IMR-90 (cell line): Measurements from ENCODE around the gene NOL9. TPM values are rescaled to one million over a fixed set of nuclear protein-coding genes. Genes with fewer than 3 reads are reported as not detected.

Source experiments
- ATAC-seq: fragments of 200-7000 bp; cut with Tn5 transposase; 2 replicates; pipeline ENCODE4 v1.9.1; 2020; ENCODE audit warnings: low read depth, mild to moderate bottlenecking, moderate library complexity
- BruUV-seq: library from RNA; stranded (reverse); fragments of 400-500 nt; replicated peaks from 2 replicates; lab custom pipeline; 2021; lab: Mats Ljungman, UMichigan
- CTCF ChIA-PET: fragments of 300-600 bp; formaldehyde crosslinking; extraction: SDS; loops from one replicate; lab custom pipeline; 2021; ENCODE audit warnings: antibody characterized with exemption; lab: Yijun Ruan, JAX
- POLR2A ChIA-PET: fragments of 300-600 bp; sonication (Branson Sonifier 250); formaldehyde crosslinking; loops from one replicate; lab custom pipeline; 2022; ENCODE audit warnings: antibody characterized with exemption; ENCODE audit not compliant: unreplicated experiment; lab: Charles Lee
- DNase-seq: peaks from one replicate; pipeline ENCODE4 v3.0.0; 2013
- H2AFZ ChIP-seq: replicated peaks from 2 replicates; pipeline ENCODE3; 2013; ENCODE audit warnings: low read length, mild to moderate bottlenecking; ENCODE audit not compliant: poor library complexity
- H2AK5ac ChIP-seq: 2 replicates; pipeline ENCODE4 v1.6.1; 2013; ENCODE audit warnings: low read depth, low read length, inconsistent platforms
- H2AK9ac ChIP-seq: replicated peaks from 2 replicates; pipeline ENCODE3; 2013; ENCODE audit warnings: mild to moderate bottlenecking, low read depth, low read length, moderate library complexity; ENCODE audit not compliant: poor library complexity
- H2BK120ac ChIP-seq: 2 replicates; pipeline ENCODE4 v1.6.1; 2013; ENCODE audit warnings: low read depth, low read length, inconsistent platforms
- H2BK15ac ChIP-seq: 3 replicates; pipeline ENCODE4 v1.6.1; 2013; ENCODE audit warnings: low read depth, low read length, inconsistent platforms
- H2BK20ac ChIP-seq: 2 replicates; pipeline ENCODE4 v1.6.1; 2013; ENCODE audit warnings: low read depth, mild to moderate bottlenecking, inconsistent platforms, low read length, moderate library complexity
- H2BK5ac ChIP-seq: 2 replicates; pipeline ENCODE4 v1.6.1; 2013; ENCODE audit warnings: mild to moderate bottlenecking, low read depth, low read length, inconsistent platforms; ENCODE audit not compliant: poor library complexity, severe bottlenecking
- H3K14ac ChIP-seq: replicated peaks from 2 replicates; pipeline ENCODE4 v1.6.1; 2013; ENCODE audit warnings: low read depth, low read length, inconsistent platforms
- H3K18ac ChIP-seq: 2 replicates; pipeline ENCODE4 v1.6.1; 2013; ENCODE audit warnings: low read depth, low read length, control low read depth
- H3K23ac ChIP-seq: 2 replicates; pipeline ENCODE4 v1.6.1; 2013; ENCODE audit warnings: low read depth, low read length, inconsistent platforms
- H3K27ac ChIP-seq: 2 replicates; pipeline ENCODE4 v1.5.1; 2013; ENCODE audit warnings: mild to moderate bottlenecking, control low read depth, low read length; ENCODE audit not compliant: insufficient read depth
- H3K27me3 ChIP-seq: 2 replicates; pipeline ENCODE4 v1.6.1; 2013; ENCODE audit warnings: low read length; ENCODE audit not compliant: control insufficient read depth, insufficient read depth
- H3K36me3 ChIP-seq: 2 replicates; pipeline ENCODE4 v1.6.1; 2013; ENCODE audit warnings: low read length, mixed read lengths; ENCODE audit not compliant: control insufficient read depth, insufficient read depth
- H3K4ac ChIP-seq: 2 replicates; pipeline ENCODE4 v1.6.1; 2013; ENCODE audit warnings: low read depth, low read length, inconsistent platforms
- H3K4me1 ChIP-seq: 2 replicates; pipeline ENCODE4 v1.6.1; 2013; ENCODE audit warnings: low read length, mixed read lengths; ENCODE audit not compliant: control insufficient read depth, insufficient read depth
- H3K4me2 ChIP-seq: 2 replicates; pipeline ENCODE4 v1.6.1; 2013; ENCODE audit warnings: low read depth, mild to moderate bottlenecking, control low read depth, low read length, moderate library complexity
- H3K4me3 ChIP-seq: 2 replicates; pipeline ENCODE4 v1.5.1; 2013; ENCODE audit warnings: low read depth, mild to moderate bottlenecking, control low read depth, low read length, moderate library complexity; ENCODE audit not compliant: insufficient read depth
- H3K56ac ChIP-seq: 2 replicates; pipeline ENCODE4 v1.6.1; 2013; ENCODE audit warnings: low read length, inconsistent platforms; ENCODE audit not compliant: insufficient read depth; ENCODE audit errors: extremely low read depth
- H3K79me1 ChIP-seq, 2 experiments: 2 replicates each; pipeline ENCODE4 v1.6.1; 2013; ENCODE audit warnings: low read length in 2 of 2, inconsistent platforms in 1 of 2, low read depth in 1 of 2
- H3K9ac ChIP-seq: 2 replicates; pipeline ENCODE4 v1.6.1; 2013; ENCODE audit warnings: low read depth, low read length, control low read depth
- H3K9me1 ChIP-seq: 2 replicates; pipeline ENCODE4 v1.6.1; 2013; ENCODE audit warnings: low read length, inconsistent platforms; ENCODE audit not compliant: insufficient read depth
- H3K9me3 ChIP-seq: 2 replicates; pipeline ENCODE4 v1.6.1; 2013; ENCODE audit warnings: low read length; ENCODE audit not compliant: control insufficient read depth, insufficient read depth
- H4K20me1 ChIP-seq: 2 replicates; pipeline ENCODE4 v1.6.1; 2013; ENCODE audit warnings: low read length, inconsistent platforms; ENCODE audit not compliant: insufficient read depth
- H4K5ac ChIP-seq: 2 replicates; pipeline ENCODE4 v1.6.1; 2013; ENCODE audit warnings: mild to moderate bottlenecking, low read depth, low read length, control low read depth
- H4K8ac ChIP-seq, 2 experiments: 2 replicates each; pipeline ENCODE4 v1.6.1; 2013; ENCODE audit warnings: low read depth in 2 of 2, low read length in 2 of 2, control low read depth in 1 of 2, inconsistent platforms in 1 of 2
- H4K91ac ChIP-seq: 2 replicates; pipeline ENCODE4 v1.6.1; 2013; ENCODE audit warnings: low read depth, low read length, inconsistent platforms; ENCODE audit not compliant: insufficient read depth
- BHLHE40 ChIP-seq: fragments of 150-350 bp; IDR thresholded peaks from 2 replicates; pipeline ENCODE4 v1.6.1; 2016; ENCODE audit warnings: mild to moderate bottlenecking, low read depth, low read length
- CHD1 ChIP-seq: IDR thresholded peaks from 2 replicates; pipeline ENCODE4 v1.6.1; 2012; ENCODE audit warnings: low read depth, low read length, improper control_type of control experiment
- MAFK ChIP-seq: IDR thresholded peaks from 2 replicates; pipeline ENCODE4 v1.6.1; 2012; ENCODE audit warnings: low read depth, low read length, improper control_type of control experiment
- MAZ ChIP-seq: IDR thresholded peaks from 2 replicates; pipeline ENCODE4 v1.6.1; 2012; ENCODE audit warnings: low read depth, mild to moderate bottlenecking, low read length, improper control_type of control experiment, moderate library complexity, borderline replicate concordance
- MXI1 ChIP-seq: IDR thresholded peaks from 2 replicates; pipeline ENCODE4 v1.6.1; 2012; ENCODE audit warnings: low read depth, mild to moderate bottlenecking, low read length, moderate library complexity, borderline replicate concordance
- NFE2L2 ChIP-seq: fragments of 150-350 bp; IDR thresholded peaks from 2 replicates; pipeline ENCODE4 v1.6.1; 2016; ENCODE audit warnings: low read depth, mild to moderate bottlenecking, low read length
- POLR2A ChIP-seq: IDR thresholded peaks from 2 replicates; pipeline ENCODE4 v1.6.1; 2012; ENCODE audit warnings: mild to moderate bottlenecking, low read depth, low read length
- RCOR1 ChIP-seq: IDR thresholded peaks from 2 replicates; pipeline ENCODE4 v1.6.1; 2012; ENCODE audit warnings: mild to moderate bottlenecking, low read length, improper control_type of control experiment; ENCODE audit not compliant: insufficient replicate concordance
- SMC3 ChIP-seq: fragments of 150-350 bp; IDR thresholded peaks from 2 replicates; pipeline ENCODE4 v1.6.1; 2016; ENCODE audit warnings: low read depth, mild to moderate bottlenecking, antibody characterized with exemption, low read length, moderate library complexity
- WGBS, 2 experiments: methylation state at CpG; one replicate each; pipeline versions ENCODE4 v1.1.5 to v1.1.7; 2013; ENCODE audit warnings: missing lambda C conversion rate in 2 of 2; ENCODE audit not compliant: insufficient read length in 1 of 2; ENCODE audit errors: extremely low coverage in 2 of 2; 5-methylcytosine and 5-hydroxymethylcytosine counted together
- dilution Hi-C: fragments of 300-500 bp; cut with HindIII; formaldehyde crosslinking; loops from one replicate; pipeline ENCODE4 v1.14.3; 2018; ENCODE audit warnings: low sequenced_read_pairs; ENCODE audit not compliant: unreplicated experiment
- in situ Hi-C: fragments of 300-500 bp; cut with MboI; formaldehyde crosslinking; loops from 3 replicates; pipeline ENCODE4 v1.14.3; 2019; ENCODE audit warnings: low sequenced_read_pairs, inconsistent platforms, mixed read lengths
- intact Hi-C: fragments of 100-400 bp; cut with micrococcal nuclease; formaldehyde crosslinking; loops from 2 replicates; pipeline ENCODE4 v1.10.0; 2022
- polyA plus RNA-seq, 3 experiments: library from polyadenylated mRNA; depleted of rRNA; stranded (reverse); fragments of >200 nt; gene quantifications; 2 replicates each; pipeline ENCODE4 v1.2.3, GENCODE V29; 2012; ENCODE audit warnings: low replicate concordance in 1 of 3
- total RNA-seq: library from RNA; depleted of rRNA; stranded (reverse); fragments of >200 nt; gene quantifications from 2 replicates; pipeline ENCODE4 v1.2.3, GENCODE V29; 2012
- TF ChIP-seq, protein P1 (sequence below): fragments of 150-350 bp; IDR thresholded peaks from 2 replicates; pipeline ENCODE4 v1.6.1; 2016; ENCODE audit warnings: low read depth, mild to moderate bottlenecking, low read length, moderate library complexity, borderline replicate concordance
- TF ChIP-seq, protein P2 (sequence below): fragments of 150-350 bp; IDR thresholded peaks from 2 replicates; pipeline ENCODE4 v1.6.1; 2017; ENCODE audit warnings: mild to moderate bottlenecking, antibody characterized with exemption, low read length, low read depth

Gene NOL9
- total and polyA plus RNA-seq, 2 of the 4 experiments (the other 2 are of a cell fraction), result 13.0 to 19.2 TPM

DNA sequence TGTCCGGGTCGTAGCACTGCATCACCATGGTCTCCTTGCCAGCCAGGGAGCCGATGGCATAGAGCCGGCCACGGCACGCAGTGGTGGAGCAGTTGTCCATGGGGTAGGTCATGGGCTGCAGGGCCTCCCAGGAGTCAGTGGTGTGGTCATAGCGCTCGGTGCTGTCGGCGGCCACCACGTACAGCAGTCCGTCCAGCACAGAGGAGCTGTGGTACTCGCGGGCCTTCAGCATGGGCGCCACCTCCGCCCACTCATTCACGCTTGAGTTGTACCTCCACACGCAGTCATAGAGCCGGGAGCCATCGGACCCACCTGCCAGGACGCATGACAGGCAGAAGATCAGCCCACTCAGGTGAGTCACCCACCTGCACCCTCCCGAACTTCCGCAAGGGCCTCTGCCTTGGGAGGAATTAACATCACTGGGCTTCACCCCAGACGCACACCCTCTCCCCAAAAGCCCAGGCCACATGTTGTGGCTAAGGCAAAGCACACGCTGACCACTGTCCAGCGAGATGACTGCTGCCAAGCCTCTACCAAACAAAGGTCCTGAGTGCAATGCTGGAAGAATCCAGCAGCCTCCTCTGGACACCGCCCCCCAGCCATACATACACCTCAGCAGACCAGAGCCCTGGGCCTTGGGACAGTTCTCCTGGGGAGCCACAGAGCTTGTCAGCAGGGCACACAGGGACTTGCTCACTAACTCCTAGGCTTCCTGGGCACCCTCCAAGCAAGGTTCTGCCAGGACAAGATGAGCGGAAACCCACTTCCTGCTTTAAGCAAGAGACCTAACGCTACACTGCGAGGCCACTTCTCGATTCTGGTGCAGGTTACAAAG lies 45.0 kb upstream of the NOL9 start (continued):
- TF ChIP-seq, protein P1, sequence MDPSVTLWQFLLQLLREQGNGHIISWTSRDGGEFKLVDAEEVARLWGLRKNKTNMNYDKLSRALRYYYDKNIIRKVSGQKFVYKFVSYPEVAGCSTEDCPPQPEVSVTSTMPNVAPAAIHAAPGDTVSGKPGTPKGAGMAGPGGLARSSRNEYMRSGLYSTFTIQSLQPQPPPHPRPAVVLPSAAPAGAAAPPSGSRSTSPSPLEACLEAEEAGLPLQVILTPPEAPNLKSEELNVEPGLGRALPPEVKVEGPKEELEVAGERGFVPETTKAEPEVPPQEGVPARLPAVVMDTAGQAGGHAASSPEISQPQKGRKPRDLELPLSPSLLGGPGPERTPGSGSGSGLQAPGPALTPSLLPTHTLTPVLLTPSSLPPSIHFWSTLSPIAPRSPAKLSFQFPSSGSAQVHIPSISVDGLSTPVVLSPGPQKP, result no peak

DNA sequence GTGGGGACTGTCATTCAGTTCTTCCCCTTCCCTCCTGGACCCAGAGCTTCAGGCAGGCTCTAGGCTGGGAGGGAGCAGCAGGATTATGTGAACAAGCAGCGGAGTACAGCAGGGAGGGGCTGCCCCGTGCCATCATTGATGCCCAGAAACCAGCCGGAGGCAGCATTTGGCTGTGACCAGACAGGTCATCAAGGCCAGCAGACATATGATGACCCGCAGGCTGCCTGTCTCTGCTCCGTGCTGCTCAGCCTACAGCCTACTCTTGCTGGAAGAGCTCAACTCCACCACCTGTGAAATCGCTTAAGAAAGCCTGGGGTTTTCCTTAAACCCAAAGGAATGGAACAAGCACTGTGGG lies 43.4 kb upstream of the NOL9 start:
- no peak overlapping the region for H2BK5ac ChIP-seq
- intact Hi-C loops, result no loop called here
- peak overlapping the region; percentile 43 for H2AFZ ChIP-seq
- no peak overlapping the region for H2BK15ac ChIP-seq
- DNase-seq (no peak), ATAC-seq (no peak)
- H2BK120ac ChIP-seq, result no peak overlapping the region
- no peak overlapping the region for H2AK5ac ChIP-seq
- H3K9ac ChIP-seq, result no peak overlapping the region
- H4K5ac ChIP-seq, result no peak overlapping the region
- H3K9me3 ChIP-seq, result no peaks in the 10 kb centered on the region
- in situ Hi-C loops, result no loop called here
- H3K36me3 ChIP-seq, result peaks cover 57% of the 10 kb centered on the region
- dilution Hi-C loops, result no loop called here
- H3K4me1 ChIP-seq, result peaks cover 4% of the 10 kb centered on the region
- peaks cover 10% of the 10 kb centered on the region for H3K9me1 ChIP-seq
- TF ChIP-seq MAZ (no peak), SMC3 (no peak), NFE2L2 (no peak), MXI1 (no peak), RCOR1 (no peak), BHLHE40 (no peak), CHD1 (no peak), POLR2A (no peak), MAFK (no peak)
- TF ChIP-seq, protein P2, sequence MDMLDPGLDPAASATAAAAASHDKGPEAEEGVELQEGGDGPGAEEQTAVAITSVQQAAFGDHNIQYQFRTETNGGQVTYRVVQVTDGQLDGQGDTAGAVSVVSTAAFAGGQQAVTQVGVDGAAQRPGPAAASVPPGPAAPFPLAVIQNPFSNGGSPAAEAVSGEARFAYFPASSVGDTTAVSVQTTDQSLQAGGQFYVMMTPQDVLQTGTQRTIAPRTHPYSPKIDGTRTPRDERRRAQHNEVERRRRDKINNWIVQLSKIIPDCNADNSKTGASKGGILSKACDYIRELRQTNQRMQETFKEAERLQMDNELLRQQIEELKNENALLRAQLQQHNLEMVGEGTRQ, result no peak
- TF ChIP-seq, protein P1, result no peak
- no peak overlapping the region for H3K4ac ChIP-seq
- H3K27ac ChIP-seq, result no peak overlapping the region
- H3K23ac ChIP-seq, result no peak overlapping the region
- H3K4me3 ChIP-seq, result no peak overlapping the region
- H4K20me1 ChIP-seq, result peaks cover 88% of the 10 kb centered on the region
- ChIA-PET CTCF (no interaction called here), POLR2A (no interaction called here)
- no peak overlapping the region for H3K18ac ChIP-seq
- H3K4me2 ChIP-seq, result no peak overlapping the region
- H2BK20ac ChIP-seq, result no peak overlapping the region
- H4K91ac ChIP-seq, result no peak overlapping the region
- 91% methylated on average over 4 of the region's 6 CpGs; no CpG with 5 or more reads in 1 of the 2 experiments for WGBS, 2 experiments
- no peak overlapping the region for H3K14ac ChIP-seq
- no TSS peak for BruUV-seq
- H2AK9ac ChIP-seq, result peak overlapping the region; percentile 30
- H4K8ac ChIP-seq, result no peak overlapping the region
- H3K27me3 ChIP-seq, result no peaks in the 10 kb centered on the region
- H3K79me1 ChIP-seq, result peaks cover 13 to 80% of the 10 kb centered on the region in 2 experiments
- no peak overlapping the region for H3K56ac ChIP-seq
